C4-2B (cell line): ENCODE results near the gene RIT2.

Source experiments
- ZFX ChIP-seq: fragments of 450-650 bp; IDR thresholded peaks from 2 replicates; pipeline ENCODE4 v1.6.1; 2017
- TF ChIP-seq, protein P1 (sequence below): fragments of 450-650 bp; conservative IDR thresholded peaks from 2 replicates; pipeline ENCODE4 v1.5.1; 2017; ENCODE audit warnings: mild to moderate bottlenecking

DNA sequence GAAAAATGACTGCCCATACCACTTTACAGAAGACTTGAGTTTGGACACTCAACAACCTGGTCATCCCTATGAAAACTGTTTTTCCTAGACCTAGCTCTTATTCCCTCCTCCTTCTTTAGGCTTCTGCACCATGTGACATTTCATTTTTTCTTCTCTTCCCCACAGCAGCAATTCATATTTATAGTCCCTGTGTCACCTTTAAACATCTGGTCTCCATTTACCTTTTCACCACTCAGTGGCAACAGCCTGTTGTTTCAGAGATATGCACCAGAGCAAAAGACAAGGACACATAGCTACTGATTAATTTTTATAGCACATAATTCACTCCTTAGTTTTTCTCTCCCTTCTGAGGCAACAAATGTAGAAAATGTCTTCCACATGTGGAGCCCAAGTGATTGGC is 118.7 kb downstream of the RIT2 start:
- TF ChIP-seq, protein P1, sequence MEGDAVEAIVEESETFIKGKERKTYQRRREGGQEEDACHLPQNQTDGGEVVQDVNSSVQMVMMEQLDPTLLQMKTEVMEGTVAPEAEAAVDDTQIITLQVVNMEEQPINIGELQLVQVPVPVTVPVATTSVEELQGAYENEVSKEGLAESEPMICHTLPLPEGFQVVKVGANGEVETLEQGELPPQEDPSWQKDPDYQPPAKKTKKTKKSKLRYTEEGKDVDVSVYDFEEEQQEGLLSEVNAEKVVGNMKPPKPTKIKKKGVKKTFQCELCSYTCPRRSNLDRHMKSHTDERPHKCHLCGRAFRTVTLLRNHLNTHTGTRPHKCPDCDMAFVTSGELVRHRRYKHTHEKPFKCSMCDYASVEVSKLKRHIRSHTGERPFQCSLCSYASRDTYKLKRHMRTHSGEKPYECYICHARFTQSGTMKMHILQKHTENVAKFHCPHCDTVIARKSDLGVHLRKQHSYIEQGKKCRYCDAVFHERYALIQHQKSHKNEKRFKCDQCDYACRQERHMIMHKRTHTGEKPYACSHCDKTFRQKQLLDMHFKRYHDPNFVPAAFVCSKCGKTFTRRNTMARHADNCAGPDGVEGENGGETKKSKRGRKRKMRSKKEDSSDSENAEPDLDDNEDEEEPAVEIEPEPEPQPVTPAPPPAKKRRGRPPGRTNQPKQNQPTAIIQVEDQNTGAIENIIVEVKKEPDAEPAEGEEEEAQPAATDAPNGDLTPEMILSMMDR: no peak
- TF ChIP-seq ZFX: no peak
